Activated T-helper 1 cell treated with Interleukin-2 at 50 U/mL for 16 hours (primary cell): Measurements from ENCODE around the gene FSCN2.
"Not testable (repeated sequence)": the region's sequence is repeated elsewhere in the genome, so short reads cannot be mapped to it uniquely, and the experiment has no call there.

ENCODE experiments used
- DNase-seq: peaks from one replicate; pipeline ENCODE4 v3.0.0-alpha.2; 2020; ENCODE audit warnings: low read depth

Gene FSCN2

DNA sequence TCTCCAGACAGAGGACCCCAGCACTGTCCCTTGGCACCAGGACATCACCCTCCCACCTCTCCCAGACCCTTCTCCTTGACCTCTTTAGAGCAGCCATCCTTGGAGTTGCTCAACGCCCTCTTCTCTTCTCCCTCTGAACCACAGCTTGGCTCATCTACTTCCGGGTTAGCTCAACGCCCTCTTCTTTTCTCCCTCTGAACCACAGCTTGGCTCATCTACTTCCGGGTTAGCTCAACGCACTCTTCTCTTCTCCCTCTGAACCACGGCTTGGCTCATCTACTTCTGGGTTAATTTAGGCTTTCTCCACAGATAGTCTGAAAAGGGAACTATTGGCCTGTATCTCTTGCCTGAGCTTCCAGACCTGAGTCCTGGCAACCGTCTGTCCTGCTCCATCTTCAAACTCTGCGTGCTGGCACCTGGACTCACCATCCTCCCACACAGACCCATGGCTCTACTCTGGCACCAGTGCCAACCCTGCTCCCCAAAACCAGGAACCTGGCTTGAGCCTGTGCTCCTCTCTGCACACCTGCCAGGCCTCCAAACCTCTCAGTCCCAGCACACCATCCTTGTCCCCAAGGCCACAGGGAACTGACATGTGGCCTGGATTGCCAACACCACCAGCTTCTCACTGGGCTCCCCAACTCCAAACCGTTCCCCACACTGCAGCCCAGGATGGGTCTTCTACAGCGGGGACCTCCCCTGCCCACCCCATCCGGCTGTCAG is 49.3 kb downstream of the FSCN2 start:
- no peak for DNase-seq

DNA sequence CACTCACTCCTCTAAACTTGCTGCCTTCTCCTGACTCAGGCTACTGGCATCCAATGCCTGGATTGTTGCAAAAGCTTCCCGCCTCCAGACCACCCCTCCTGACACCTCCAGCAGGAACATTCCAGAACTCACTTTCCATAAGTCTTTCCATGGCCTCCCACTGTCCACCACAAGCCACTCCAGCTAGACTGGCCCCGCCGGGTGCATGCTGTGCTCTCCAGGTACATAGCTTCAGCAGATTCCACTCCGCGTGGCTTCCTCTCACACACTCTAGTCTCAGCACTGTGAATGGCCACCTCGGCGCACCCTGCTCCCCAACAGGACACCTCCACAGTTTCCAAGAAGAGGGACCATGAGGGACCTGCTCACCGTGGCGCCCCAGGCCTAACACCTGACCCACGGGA is 49.9 kb downstream of the FSCN2 start:
- no peak for DNase-seq

DNA sequence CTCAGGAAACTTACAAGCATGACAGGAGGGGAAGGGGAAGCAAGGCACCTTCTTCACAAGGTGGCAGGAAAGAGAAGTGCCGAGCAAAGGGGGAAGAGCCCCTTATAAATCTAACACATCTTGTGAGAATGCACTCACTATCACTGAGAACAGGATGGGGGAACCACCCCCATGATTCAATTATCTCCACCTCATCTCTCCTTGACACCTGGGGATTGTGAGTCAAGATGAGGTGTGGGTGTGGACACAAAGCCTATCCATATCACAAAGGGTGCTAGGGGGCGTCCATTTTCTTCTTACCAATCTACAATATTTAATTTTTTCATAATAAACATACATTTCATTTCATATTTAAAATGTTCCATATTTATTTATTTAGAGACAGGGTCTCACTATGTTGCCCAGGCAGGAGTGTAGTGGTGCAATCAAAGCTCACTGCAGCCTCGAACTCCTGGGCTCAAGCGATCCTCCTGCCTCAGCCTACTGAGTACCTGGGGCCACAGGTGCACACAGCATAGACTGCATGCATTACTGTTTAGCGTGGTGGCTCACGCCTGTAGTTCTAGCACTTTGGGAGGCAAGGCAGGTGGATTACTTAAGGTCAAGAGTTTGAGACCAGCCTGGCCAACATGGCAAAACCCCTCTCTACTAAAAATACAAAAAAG is 50.5 kb downstream of the FSCN2 start:
- DNase-seq, result no peak

DNA sequence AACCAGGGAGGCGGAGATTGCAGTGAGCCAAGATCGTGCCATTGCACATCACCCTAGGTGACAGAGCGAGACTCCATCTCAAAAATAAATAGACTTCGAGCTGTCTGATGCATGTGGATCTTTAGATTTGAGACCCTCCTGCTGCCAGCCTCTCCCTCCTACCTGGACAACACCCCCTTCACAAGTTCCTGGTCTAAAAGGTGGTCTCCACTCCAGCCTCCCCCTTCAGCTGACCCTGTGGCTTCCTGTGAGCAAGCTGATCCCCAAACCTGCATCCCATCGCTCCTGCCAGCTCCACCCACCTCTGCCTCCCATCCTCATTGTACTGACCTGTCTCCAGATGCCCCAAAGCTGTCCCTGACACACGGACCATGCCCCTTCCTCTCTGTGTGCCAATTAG is 51.1 kb downstream of the FSCN2 start:
- no peak for DNase-seq

DNA sequence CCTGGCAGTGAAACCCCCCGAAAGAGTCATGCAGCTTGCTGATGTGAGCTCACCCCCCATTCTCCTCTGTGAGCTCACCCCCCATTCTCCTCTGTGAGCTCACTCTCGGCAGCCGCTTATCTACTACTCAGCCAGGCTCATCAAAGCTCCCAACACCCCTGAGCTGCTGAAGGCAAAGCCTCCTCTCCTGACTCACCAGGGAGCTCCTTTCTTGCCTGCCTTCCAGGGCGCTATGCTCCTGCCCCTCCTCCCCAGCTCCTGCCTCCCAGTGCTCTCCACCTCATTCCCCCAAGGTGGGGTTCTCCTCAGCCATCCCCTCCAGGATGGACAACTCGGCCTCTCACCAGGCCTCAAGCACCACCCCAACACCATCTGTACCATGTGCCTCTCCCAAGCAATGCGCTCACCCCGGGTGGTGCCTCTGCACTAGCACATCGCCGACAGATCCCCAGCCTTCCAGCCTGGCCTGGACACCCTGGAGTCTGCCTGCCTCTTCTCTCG is 51.7 kb downstream of the FSCN2 start:
- no peak for DNase-seq

DNA sequence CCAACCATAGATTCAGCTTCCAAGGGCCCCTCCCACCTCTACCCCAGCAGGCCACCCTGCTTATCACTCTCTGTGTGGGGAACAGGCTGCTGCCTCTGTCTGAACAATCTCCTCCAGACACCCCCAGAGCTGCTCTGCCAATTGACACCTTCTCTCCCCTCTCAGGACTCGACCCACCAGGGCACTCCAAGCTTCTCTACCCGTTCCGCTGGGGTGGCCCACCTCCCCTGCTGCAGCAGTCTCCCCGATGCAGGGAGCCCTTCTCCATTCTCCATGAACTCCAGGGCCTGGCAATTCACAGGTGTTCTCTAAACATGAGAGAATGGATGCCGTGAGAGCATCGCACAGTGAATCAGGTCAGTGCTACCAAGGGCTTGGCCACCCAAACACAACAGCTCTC is 52.3 kb downstream of the FSCN2 start:
- DNase-seq, result no peak

DNA sequence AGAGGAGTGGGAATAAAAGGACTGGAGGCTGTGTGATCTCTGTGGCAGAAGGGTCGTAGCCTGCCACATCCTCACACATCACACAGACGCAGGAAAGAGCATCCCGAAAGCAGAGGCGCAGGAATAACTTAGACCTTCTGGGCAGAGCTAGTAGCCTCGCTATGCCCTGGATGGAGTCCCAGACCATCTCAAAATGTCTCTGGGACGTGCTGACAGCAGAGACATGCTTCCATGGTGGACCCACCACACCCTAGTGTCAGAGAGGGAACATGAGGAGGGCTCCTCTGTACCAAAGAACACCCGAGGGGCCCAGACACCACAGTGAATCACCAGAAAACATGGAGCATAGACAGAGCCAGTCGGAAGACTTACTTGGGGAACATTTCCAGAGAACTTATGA is 53.6 kb downstream of the FSCN2 start:
- no peak for DNase-seq

DNA sequence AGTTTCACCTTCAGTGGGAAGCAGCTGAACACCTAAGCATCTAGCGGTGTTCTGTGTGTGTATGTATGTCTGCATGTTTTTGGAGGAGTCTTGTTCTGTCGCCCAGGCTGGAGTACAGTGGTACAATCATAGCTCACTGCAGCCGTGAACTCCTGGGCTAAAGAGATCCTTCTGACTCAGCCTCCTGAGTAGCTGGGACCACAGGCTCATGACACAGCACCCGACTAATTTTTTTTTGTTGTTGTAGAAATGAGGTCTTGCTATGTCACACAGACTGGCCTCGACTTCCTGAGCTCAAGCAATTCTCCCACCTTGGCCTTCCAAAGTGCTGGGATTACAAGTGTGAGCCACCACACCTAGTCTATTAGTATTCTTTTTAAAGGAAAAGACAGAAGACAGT is 54.2 kb downstream of the FSCN2 start:
- no peak for DNase-seq

DNA sequence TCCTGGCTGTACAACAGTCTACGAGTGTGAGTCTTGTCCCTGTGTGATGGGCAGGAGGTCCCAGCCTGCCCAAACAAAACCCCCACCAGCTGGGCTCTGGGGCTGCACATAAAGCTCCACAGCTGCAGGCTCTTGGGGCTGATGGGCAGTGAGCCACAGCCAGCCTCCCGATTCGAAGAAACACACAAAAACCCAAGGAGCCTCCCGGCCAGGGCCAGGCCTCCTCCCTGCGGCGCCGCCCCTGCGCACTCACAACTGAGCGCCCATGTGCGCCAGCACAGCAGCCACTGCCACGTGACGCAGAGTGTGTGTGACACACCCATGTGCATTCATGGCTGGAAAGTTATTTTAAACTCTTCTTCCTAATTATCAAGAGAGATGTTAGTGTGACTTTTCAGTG is 54.6 kb downstream of the FSCN2 start:
- DNase-seq, result no peak

DNA sequence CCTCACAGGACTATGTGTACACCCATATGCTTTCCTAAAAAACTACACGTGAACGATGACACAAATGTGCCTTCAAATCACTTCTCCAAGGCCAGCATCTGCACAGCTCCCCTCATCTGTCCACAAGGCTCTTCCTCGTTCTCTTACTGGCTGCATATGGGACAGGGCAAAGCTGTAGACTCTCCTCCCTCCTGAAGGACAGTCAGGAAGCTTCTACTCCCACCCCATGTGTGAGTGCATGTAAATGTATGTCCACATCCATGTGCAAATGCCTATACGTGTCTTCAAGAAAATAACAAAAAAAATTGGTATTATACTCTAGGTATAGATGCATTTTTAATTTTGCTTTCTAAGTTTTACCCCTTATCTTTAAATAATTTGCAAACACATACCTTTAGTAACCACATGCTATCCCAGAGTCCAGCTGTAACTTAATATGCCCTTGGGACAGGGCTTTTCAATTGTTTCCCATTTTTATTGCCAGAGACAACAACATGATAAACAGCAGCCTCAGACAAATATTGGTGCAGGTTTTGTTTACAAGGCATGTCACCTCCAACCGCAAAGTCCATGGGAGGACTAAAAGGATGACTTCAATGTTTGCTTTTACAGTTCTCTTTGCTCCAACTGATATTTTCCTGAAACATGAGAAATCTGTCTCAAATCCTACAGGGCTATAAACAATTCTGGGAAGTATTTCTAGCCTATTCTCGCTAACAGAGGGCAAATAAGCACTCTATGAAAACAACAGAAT is 55.6 kb downstream of the FSCN2 start:
- DNase-seq, result no peak

DNA sequence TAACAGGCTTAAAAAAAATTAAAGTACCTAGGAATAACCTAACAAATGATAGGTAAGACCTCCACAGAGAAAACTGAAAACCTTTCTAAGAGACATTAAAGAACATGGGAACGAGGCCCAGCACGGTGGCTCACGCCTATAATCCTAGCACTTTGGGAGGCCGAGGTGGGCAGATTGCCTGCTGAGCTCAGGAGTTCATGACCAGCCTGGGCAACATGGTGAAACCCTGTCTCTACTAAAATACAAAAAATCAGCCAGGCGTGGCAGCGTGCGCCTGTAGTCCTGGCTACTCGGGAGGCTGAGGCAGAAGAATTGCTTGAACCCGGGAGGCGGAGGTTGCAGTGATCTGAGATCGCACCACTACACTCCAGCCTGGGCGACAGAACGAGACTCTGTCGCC is 56.6 kb downstream of the FSCN2 start:
- DNase-seq, result not testable (repeated sequence)

DNA sequence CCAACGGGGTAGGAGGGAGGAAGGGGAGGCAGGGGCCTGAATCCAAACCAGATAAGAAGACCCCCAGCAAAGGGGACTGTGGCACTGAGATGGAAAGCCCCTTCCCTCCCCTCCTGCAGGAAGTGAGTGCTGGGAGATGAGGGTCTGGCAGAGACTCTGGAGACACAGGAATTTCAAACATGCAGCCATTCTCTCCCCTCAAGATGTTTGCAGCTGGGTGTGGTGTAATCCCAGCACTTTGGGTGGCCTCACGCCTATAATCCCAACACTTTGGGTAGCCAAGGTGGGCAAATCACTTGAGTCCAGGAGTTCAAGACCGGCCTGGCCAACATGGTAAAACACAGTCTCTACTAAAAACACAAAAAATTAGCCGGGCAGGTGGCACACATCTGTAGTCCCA is 57.9 kb downstream of the FSCN2 start:
- DNase-seq, result no peak
